ENCODE results near the gene KCNQ4. TPM values are rescaled to one million over a fixed set of nuclear protein-coding genes. Genes with fewer than 3 reads are reported as not detected.

The KCNQ4 gene
- total and polyA plus RNA-seq, 2 of the 13 experiments (the other 11 are each of a cell fraction or from before 2014, with no cell fraction given) = 0.02 to 0.09 TPM

DNA sequence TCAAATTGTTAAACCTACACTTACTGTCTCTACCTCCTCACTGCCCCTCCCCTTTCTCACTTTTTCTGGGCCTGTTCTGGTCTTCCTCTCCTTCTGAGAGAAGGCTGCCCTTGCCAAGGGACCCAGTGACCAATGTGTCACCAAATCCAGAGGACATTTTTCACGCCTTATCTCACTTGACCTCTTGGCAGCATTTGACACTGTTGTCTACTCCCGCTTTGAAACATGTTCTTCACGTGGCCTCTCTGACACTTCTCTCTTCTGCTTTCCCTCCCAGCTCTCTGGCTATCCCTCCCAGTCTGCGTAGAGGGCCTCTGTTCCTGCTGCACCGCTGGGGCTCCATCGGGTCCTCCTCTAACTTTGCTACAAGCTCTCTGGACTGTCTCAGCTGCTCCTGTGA is 25.3 kb downstream of the KCNQ4 start:
- H3K79me2 ChIP-seq (ENCODE audit: insufficient read depth, low read length) = no peaks in the 10 kb centered on the region
- H3K36me3 ChIP-seq (replicated peaks in 1 of 2; ENCODE audit: control insufficient read depth in 1 of 2, insufficient read depth in 2 of 2, low read length in 2 of 2) = no peaks in the 10 kb centered on the region
- POLR2A ChIA-PET = no interaction called here
- CTCF ChIA-PET (ENCODE audit: low intra/inter-chr PET ratio, low total read pairs) = no interaction called here
- H3K27me3 ChIP-seq (ENCODE audit: control insufficient read depth in 1 of 2, insufficient read depth in 2 of 2, low read length in 2 of 2) = peaks cover 0 to 41% of the 10 kb centered on the region in 2 experiments; a peak in 3 of 5 replicates
- H2AFZ ChIP-seq (ENCODE audit: low read length) = no peak overlapping the region
- 7% methylated on average over 6 of the region's 6 CpGs for WGBS (ENCODE audit: low lambda C conversion rate)
- H3K4me1 ChIP-seq (ENCODE audit: insufficient read depth, low read length) = no peaks in the 10 kb centered on the region
- TF ChIP-seq GATA4 (IDR thresholded peaks at IDR 0.05; ENCODE audit: borderline replicate concordance, low read depth) (no peak), GTF2F1 (IDR thresholded peaks at IDR 0.05; ENCODE audit: low read length) (no peak), HNRNPLL (IDR thresholded peaks at IDR 0.05; ENCODE audit: low read depth, low read length, poor library complexity, severe bottlenecking) (no peak), ZZZ3 (CRISPR knock-in tag; IDR thresholded peaks at IDR 0.05; ENCODE audit: borderline replicate concordance) (no peak), TEF (CRISPR knock-in tag; IDR thresholded peaks at IDR 0.05) (no peak)
- H3K9ac ChIP-seq (ENCODE audit: insufficient read depth, low read depth, low read length) = no peak overlapping the region
- no peak overlapping the region for H3K27ac ChIP-seq (ENCODE audit: extremely low read length, insufficient read depth, low read length)
- H3K4me2 ChIP-seq (ENCODE audit: low read depth, low read length) = no peak overlapping the region
- ATAC-seq = no peak
- H3K9me3 ChIP-seq (ENCODE audit: low read length) = no peaks in the 10 kb centered on the region
- in situ Hi-C loops (cut with HindIII; ENCODE audit: extremely low pct_ligation_motif_present, low pct_unique_long_range_greater_than_20kb) (no loop called here), intact Hi-C loops (cut with micrococcal nuclease; ENCODE audit: unreplicated experiment) (no loop called here)
- no peak for FAIRE-seq
- no peak overlapping the region for H3K4me3 ChIP-seq (replicated peaks in 1 of 3; ENCODE audit: insufficient read depth in 1 of 3, low read depth in 2 of 3, low read length in 3 of 3)
- no peaks in the 10 kb centered on the region for H4K20me1 ChIP-seq (ENCODE audit: insufficient read depth, low read length)
- BruUV-seq (replicated peaks) = no TSS peak
- no peak for DNase-seq (ENCODE audit: low spot score)

DNA sequence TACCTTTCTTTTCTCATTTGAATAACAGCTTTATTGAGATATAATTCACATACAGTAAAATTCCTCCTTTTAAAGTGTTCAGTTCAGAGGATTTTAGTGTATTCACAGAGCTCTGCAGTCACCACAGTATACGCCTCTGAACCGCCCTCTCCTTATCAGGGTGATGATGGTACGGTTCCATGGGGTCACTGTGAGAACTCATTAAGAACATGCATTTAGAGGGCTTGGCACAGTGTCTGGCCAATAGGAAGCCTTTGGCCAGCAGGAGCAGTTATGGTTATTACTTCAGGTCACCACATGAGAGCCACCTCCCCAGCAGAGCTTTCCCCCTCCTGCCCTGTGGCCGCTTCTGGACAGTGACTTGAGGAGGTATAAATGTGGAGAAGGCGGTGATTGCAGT is 27.3 kb downstream of the KCNQ4 start:
- H3K9ac ChIP-seq (ENCODE audit: insufficient read depth, low read depth, low read length) = no peak overlapping the region
- no peak overlapping the region for H3K27ac ChIP-seq (ENCODE audit: extremely low read length, insufficient read depth, low read length)
- H3K4me2 ChIP-seq (ENCODE audit: low read depth, low read length) = no peak overlapping the region
- no peak overlapping the region for H3K4me3 ChIP-seq (replicated peaks in 1 of 3; ENCODE audit: insufficient read depth in 1 of 3, low read depth in 2 of 3, low read length in 3 of 3)
- ATAC-seq = no peak
- no peak for FAIRE-seq
- H3K79me2 ChIP-seq (ENCODE audit: insufficient read depth, low read length) = no peaks in the 10 kb centered on the region
- H3K36me3 ChIP-seq (replicated peaks in 1 of 2; ENCODE audit: control insufficient read depth in 1 of 2, insufficient read depth in 2 of 2, low read length in 2 of 2) = no peaks in the 10 kb centered on the region
- no peaks in the 10 kb centered on the region for H4K20me1 ChIP-seq (ENCODE audit: insufficient read depth, low read length)
- 45% methylated on average over 4 of the region's 5 CpGs for WGBS (ENCODE audit: low lambda C conversion rate)
- ChIA-PET POLR2A (no interaction called here), CTCF (ENCODE audit: low intra/inter-chr PET ratio, low total read pairs) (no interaction called here)
- H3K9me3 ChIP-seq (ENCODE audit: low read length) = no peaks in the 10 kb centered on the region
- no peaks in the 10 kb centered on the region for H3K4me1 ChIP-seq (ENCODE audit: insufficient read depth, low read length)
- TF ChIP-seq, protein P1, sequence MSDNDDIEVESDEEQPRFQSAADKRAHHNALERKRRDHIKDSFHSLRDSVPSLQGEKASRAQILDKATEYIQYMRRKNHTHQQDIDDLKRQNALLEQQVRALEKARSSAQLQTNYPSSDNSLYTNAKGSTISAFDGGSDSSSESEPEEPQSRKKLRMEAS (IDR thresholded peaks at IDR 0.05) = no peak
- TF ChIP-seq ARHGAP35 (CRISPR knock-in tag; IDR thresholded peaks at IDR 0.05; ENCODE audit: borderline replicate concordance) = no peak
- no peak for TF ChIP-seq SUZ12 (IDR thresholded peaks at IDR 0.05; ENCODE audit: low read depth, low read length)
- intact Hi-C loops (cut with micrococcal nuclease; ENCODE audit: unreplicated experiment) (no loop called here), in situ Hi-C loops (cut with HindIII; ENCODE audit: extremely low pct_ligation_motif_present, low pct_unique_long_range_greater_than_20kb) (no loop called here)
- peaks cover 0 to 44% of the 10 kb centered on the region in 2 experiments; a peak in 4 of 5 replicates for H3K27me3 ChIP-seq (ENCODE audit: control insufficient read depth in 1 of 2, insufficient read depth in 2 of 2, low read length in 2 of 2)
- H2AFZ ChIP-seq (ENCODE audit: low read length) = no peak overlapping the region
- no peak for DNase-seq (ENCODE audit: low spot score)
- BruUV-seq (replicated peaks) = no TSS peak

All from HepG2 (cell line).